DMS114 treated with DMSO at 0.1 percent for 48 hours (cell line): ENCODE measurements around the gene FAM53A.
A peak's percentile ranks its signal among the peaks of the same experiment; 100 is the strongest.
"Not testable (repeated sequence)": the region's sequence is repeated elsewhere in the genome, so short reads cannot be mapped to it uniquely, and the experiment has no call there.

Source experiments
- DNase-seq: peaks from one replicate; lab custom pipeline; 2025; ENCODE audit not compliant: unreplicated experiment; lab: John Stamatoyannopoulos, UW

Gene FAM53A

DNA sequence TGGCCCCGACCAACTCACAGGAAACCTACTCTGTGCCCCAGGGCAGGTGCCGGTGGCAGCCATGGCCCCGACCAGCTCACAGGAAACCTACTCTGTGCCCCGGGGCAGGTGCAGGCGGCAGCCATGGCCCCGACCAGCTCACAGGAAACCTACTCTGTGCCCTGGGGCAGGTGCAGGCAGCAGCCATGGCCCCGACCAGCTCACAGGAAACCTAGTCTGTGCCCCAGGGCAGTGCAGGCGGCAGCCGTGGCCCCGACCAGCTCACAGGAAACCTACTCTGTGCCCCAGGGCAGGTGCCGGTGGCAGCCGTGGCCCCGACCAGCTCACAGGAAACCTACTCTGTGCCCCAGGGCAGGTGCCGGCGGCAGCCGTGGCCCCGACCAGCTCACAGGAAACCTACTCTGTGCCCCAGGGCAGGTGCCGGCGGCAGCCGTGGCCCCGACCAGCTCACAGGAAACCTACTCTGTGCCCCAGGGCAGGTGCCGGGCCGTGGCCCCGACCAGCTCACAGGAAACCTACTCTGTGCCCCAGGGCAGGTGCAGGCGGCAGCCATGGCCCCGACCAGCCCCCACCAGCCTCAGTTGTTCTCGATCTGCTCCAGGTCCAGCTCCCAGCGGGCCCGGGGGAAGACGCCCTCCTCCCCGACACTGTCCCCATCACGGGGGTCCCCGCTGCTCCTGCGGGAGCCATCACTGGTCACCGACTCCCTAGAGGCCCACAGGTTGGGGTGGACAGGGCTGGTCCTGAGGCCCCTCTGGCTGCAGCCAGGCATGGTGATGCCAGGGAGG, 43.2 kb downstream of the FAM53A start:
- DNase-seq: not testable (repeated sequence)

- DNase-seq: no peak
Observed at GRCh38 chr4:1640190-1640589, 43.9 kb downstream of the FAM53A start.

GRCh38 chr4:1639299-1639868, 44.7 kb downstream of the FAM53A start:
- DNase-seq: no peak

DNA sequence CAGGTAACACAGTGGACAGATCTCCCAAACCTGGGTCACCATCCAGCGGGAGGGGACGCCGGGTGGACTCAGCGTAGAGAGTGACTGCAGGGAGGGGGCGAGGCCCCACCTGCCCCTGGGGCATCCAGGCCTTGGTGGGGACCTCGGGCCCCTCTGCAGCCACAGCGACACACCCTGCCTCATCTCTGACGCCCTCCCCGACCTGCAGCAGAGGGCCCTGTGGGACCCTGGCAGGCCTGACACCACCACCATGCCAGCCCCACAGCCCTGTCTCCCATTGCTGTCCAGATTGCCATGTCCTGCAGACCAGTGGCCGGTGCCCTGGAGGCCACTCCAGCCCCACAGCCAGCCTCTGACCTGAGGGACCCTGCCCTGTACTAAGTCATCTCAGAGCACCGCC, 45.2 kb downstream of the FAM53A start:
- no peak for DNase-seq

GRCh38 chr4:1638272-1638598, 45.9 kb downstream of the FAM53A start:
- no peak for DNase-seq

DNA sequence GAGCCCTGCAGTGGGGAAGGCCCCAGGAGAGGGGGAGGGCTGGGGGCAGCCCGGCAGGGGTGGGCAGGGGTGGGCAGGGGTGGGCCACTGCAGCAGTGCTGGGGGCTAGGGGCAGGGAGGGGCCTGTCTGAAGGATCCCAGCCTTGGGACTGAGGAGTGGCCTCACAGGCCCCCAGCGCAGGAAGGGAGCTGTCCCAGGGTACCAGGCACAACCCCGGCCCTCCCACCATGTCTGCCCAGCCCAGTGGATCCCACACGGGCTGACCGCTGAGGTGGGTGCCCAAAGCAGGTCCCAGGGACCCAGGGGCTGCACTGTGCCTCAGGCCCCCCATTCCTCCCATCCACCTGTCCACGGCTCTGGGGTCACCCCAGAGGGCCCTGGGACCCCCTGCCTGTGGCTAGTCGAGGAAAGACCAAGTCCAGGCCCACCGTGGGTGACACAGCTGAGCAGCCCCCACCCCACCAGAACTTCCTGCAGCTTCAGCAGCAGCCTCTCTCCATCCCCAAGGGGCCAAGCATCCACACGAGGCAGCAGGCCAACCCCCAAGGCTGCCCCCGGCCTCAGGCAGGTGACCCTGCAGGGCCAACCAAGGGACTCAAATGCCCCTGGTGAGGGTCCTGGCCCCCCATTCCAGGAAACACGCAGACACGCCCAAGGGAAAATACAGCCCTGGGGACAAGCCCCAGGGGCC, 46.4 kb downstream of the FAM53A start:
- DNase-seq: no peak

GRCh38 chr4:1636490-1637211, 47.5 kb downstream of the FAM53A start:
- DNase-seq: no peak

GRCh38 chr4:1635464-1635863, 48.6 kb downstream of the FAM53A start:
- no peak for DNase-seq

GRCh38 chr4:1633993-1634392, 50.1 kb downstream of the FAM53A start:
- DNase-seq: no peak

DNA sequence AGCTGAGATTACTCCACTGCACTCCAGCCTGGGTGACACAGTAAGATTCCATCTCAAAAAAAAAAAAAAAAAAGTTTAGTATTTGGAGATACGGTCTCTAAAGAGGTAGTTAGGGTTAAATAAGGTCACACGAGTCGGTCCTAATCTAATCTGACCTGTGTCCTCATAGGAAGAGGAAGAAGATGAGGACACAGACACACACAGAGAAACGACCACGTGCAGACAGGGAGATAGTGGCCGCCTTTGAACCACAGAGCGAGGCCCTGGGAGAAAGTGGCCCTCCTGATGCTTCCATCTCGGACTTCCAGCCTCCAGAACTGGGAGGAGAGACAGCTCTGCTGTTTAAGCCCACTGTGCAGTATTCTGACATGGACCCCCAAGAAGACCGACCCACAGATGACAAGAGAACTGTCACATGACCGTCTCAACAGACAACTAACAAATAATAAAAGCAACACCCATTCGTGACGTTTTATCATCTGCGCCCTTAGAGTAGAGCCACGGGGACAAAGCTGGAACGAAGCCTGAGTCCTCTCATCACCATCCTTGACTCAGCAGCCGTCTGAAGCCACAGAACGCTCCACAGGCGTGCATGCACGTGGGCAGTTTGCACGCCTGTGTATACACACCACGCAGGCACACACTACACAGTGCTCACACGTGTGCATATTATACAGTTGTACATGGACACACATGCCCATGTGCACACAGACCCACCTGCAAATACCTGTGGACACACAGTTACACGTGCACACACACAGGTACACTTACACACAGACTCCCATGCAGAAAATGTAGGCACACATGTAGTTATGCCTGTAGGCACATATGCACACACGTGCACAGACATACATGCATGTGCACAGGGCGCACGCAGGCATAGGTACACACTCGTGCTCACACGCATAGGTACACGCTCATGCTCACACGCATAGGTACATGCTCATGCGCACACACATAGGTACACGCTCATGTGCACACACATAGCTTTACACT, 51.7 kb downstream of the FAM53A start:
- no peak for DNase-seq

DNA sequence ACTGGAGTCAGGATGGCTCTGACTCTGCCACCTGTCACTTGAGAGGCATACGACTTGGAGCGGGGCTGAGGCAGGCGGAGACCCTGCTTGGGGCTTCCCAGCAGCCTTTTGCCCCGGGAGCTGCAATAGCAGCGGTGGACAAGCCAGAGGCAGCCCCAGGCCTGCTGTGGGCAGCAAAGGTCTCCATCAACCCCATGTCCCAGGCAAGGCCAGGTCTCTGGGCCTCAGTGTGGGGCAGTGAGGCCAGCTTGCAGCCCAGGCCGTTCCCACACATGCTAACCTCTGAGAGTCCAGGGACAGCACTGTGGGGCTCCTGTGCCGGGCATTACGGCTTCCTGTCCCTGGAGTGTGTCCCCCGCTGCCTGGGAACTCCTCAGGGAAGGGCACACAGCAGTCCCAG, 53.0 kb downstream of the FAM53A start:
- DNase-seq: no peak

DNA sequence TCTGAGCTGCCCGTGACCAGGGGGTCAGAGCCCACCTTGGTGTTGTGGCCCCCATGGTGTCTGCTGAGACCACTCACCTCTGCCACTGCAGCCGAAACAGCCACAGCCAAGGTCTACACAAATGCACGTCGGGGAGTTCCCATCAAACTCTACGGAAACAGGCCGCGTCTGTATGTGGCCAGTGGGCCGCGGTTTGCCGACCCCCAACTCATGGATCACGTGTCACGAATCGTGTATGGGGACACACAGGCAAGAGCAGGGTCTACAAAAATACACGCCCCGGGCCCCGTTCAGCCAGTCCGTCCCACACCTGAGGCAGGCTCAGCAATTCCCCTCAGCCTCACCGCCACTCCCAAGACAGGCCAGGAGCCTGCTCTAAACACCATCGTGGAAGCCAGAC, 53.8 kb downstream of the FAM53A start:
- no peak for DNase-seq

DNA sequence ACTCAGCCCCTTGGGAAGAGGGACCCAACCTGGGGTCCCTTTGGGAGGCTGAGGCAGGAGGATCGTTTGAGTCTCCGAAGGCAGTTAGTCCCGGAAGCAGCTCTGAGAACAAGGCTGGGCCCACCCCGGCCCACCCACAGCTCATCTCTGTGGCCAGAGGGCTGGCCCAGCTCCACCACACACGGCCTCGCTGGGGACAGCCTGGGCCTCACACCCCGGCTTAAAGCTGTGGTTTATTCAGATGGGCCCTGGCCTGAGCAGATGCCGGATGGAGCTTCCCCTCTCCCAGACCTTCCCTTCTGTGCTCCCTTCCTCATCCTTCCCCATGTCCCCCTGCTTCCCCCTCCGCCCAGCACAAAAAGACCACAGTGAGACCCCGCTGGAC, 54.4 kb downstream of the FAM53A start:
- no peak for DNase-seq

GRCh38 chr4:1628892-1629698, 55.0 kb downstream of the FAM53A start:
- DNase-seq: peak; percentile 13

DNA sequence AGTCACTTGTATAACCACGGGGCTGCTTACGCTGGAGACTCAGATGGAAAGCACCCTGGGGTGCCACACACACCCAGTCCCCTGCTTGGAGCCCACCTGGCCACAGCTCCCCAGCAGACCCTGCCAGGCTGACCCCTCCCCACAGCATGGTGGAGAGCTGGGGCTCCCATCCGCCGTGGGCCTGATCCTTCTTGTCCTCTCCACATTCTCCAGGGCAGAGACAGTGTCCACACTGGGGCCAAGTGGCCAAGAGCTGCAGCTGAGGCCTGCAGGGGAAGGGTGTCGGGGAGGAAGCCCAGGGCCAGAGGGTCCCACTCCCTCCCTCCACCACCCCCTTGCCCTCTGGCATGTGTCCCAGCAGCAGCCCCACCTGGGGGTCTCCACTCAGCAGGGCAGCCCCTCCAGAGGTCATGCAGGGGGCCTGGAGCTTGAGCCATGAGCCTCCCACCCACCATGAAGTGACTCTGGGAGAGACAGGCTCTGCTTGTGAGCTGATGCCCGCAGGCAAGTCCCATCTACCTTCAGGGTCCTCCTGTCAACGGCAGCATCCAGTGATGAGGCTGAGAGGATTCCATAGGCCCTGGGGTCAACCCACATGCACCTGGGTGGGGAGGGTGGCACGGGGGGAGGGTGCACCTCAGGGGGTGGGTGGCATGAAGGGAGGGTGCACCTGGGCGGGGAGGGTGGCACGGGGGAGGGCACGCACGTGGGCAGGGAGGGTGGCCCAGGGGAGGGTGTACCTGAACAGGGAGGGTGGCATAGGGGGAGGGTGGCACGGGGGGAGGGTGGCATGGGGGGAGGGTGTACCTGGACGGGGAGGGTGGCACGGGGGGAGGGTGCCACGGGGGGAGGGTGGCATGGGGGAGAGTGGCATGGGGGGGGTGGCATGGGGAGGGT, 56.4 kb downstream of the FAM53A start:
- DNase-seq: no peak

DNA sequence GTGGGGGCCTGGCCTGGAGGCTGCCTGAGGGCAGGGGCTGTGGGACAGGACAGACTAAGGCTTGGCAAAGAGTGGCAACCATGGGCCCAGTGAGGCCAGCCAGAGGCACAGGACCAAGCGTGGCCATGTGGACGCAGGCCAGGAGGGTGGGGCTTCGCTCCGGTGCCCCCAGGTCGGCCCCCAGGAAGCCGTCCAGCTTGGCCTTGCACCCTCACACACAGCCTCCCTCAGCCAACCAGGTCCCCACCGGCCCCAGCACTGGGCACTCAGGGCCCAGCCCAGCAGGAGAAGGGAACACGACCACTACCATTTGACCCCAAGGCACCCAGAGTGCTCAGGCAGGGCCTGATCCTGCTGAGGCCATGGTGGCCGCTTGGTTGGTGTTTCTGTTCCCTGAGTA, 57.2 kb downstream of the FAM53A start:
- no peak for DNase-seq

- DNase-seq: no peak
Observed at GRCh38 chr4:1626151-1626550, 58.0 kb downstream of the FAM53A start.

- no peak for DNase-seq
Observed at GRCh38 chr4:1625600-1626138, 58.4 kb downstream of the FAM53A start.

DNA sequence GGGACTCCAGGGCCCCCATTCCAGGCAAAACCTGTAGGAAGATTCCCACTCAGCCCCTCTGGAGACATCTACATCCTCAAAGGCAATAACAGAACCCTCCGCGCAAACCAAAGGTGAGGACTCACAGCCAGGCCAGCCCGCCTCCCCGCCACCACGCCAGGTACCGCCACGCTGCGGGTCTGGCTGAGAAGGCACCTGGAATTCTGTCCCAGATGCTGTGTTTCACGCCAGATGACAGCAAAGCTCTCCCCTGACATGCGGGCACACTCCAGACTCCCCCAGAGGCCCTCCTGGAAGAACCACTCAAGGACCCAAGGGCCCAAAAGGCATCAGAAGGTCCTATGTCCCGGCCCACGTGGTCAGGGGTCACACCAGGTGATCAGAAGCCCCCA, 59.6 kb downstream of the FAM53A start:
- DNase-seq: no peak
